MM.1S (cell line): ENCODE data around the gene TMEM141.

Source experiments
- DNase-seq: peaks from one replicate; pipeline ENCODE4 v3.0.0-alpha.2; 2015
- H2AFZ ChIP-seq: fragments of 300-600 bp; sonication (generic); 2 replicates; pipeline ENCODE4 v1.6.0; 2016; ENCODE audit warnings: antibody characterized with exemption, low read length
- H3F3A ChIP-seq: fragments of 300-600 bp; sonication (generic); 2 replicates; pipeline ENCODE4 v1.6.1; 2016; ENCODE audit warnings: mild to moderate bottlenecking, antibody characterized with exemption, low read length, moderate library complexity, mixed read lengths; ENCODE audit not compliant: insufficient read depth
- H3K27ac ChIP-seq: fragments of 300-600 bp; sonication (generic); 2 replicates; pipeline ENCODE4 v1.5.1; 2016; ENCODE audit warnings: mild to moderate bottlenecking, low read length
- H3K27me3 ChIP-seq: fragments of 300-600 bp; sonication (generic); replicated peaks from 2 replicates; pipeline ENCODE4 v1.6.0; 2016; ENCODE audit warnings: low read length; ENCODE audit not compliant: insufficient read depth
- H3K36me3 ChIP-seq: fragments of 300-600 bp; sonication (generic); replicated peaks from 2 replicates; pipeline ENCODE4 v1.6.1; 2016; ENCODE audit warnings: mild to moderate bottlenecking, low read length, mixed read lengths; ENCODE audit not compliant: insufficient read depth
- H3K4me1 ChIP-seq: fragments of 300-600 bp; sonication (generic); 2 replicates; pipeline ENCODE4 v1.6.1; 2016; ENCODE audit warnings: low read length, mixed read lengths
- H3K4me2 ChIP-seq: fragments of 300-600 bp; sonication (generic); 2 replicates; pipeline ENCODE4 v1.6.0; 2016; ENCODE audit warnings: low read depth, low read length
- H3K4me3 ChIP-seq: fragments of 300-600 bp; sonication (generic); 2 replicates; pipeline ENCODE4 v1.5.1; 2016; ENCODE audit warnings: low read length, mixed read lengths
- H3K79me2 ChIP-seq: fragments of 300-600 bp; sonication (generic); 2 replicates; pipeline ENCODE4 v1.6.1; 2016; ENCODE audit warnings: mixed run types, low read length, mixed read lengths
- H3K9ac ChIP-seq: fragments of 300-600 bp; sonication (generic); 2 replicates; pipeline ENCODE4 v1.6.1; 2016; ENCODE audit warnings: low read length, mixed read lengths
- H3K9me2 ChIP-seq: fragments of 300-600 bp; sonication (generic); replicated peaks from 2 replicates; pipeline ENCODE4 v1.6.1; 2016; ENCODE audit warnings: mild to moderate bottlenecking, low read length, mixed read lengths; ENCODE audit not compliant: insufficient read depth
- H3K9me3 ChIP-seq: fragments of 300-600 bp; sonication (generic); replicated peaks from 2 replicates; pipeline ENCODE4 v1.6.1; 2016; ENCODE audit warnings: mild to moderate bottlenecking, low read length, mixed read lengths; ENCODE audit not compliant: insufficient read depth
- H4K20me1 ChIP-seq: fragments of 300-600 bp; sonication (generic); 2 replicates; pipeline ENCODE4 v1.6.1; 2016; ENCODE audit warnings: mild to moderate bottlenecking, low read length, moderate library complexity, mixed read lengths; ENCODE audit not compliant: insufficient read depth
- CTCF ChIP-seq: fragments of 300-600 bp; sonication (generic); IDR thresholded peaks from 2 replicates; pipeline ENCODE4 v1.5.1; 2016; ENCODE audit warnings: antibody characterized with exemption, low read length, mixed read lengths
- EZH2 ChIP-seq: fragments of 300-600 bp; sonication (generic); optimal IDR thresholded peaks from 2 replicates; pipeline ENCODE3; 2017; ENCODE audit warnings: low read depth, mild to moderate bottlenecking, antibody characterized with exemption, low read length, mixed read lengths
- EZH2phosphoT487 ChIP-seq: fragments of 300-600 bp; sonication (generic); IDR thresholded peaks from 2 replicates; pipeline ENCODE4 v1.6.1; 2018; ENCODE audit warnings: antibody characterized with exemption, low read length

The TMEM141 gene

GRCh38 chr9:136790640-136791515 is at the start of gene TMEM141:
TMEM141 (plus strand) TSS chr9:136791344; CDS start chr9:136791371, 27 bp downstream.
- peaks cover 17% of the 10 kb centered on the region for H3K4me1 ChIP-seq
- peak within 1 kb of the TSS; percentile 94 for H3K4me3 ChIP-seq
- H3F3A ChIP-seq, result peaks cover 6% of the 10 kb centered on the region; the same call in 1 of the 2 replicates
- no peaks in the 10 kb centered on the region for H3K36me3 ChIP-seq
- TF ChIP-seq EZH2, result no peak
- TF ChIP-seq CTCF, result no peak
- no peak for TF ChIP-seq EZH2phosphoT487
- H3K4me2 ChIP-seq, result peak within 1 kb of the TSS; percentile 80
- peaks cover 18% of the 10 kb centered on the region for H3K79me2 ChIP-seq
- H2AFZ ChIP-seq, result peak within 1 kb of the TSS; percentile 71
- peaks cover 15% of the 10 kb centered on the region for H3K27me3 ChIP-seq
- no peaks in the 10 kb centered on the region for H3K9me3 ChIP-seq
- DNase-seq, result peak; percentile 99
- H4K20me1 ChIP-seq, result no peaks in the 10 kb centered on the region
- H3K9me2 ChIP-seq, result no peaks in the 10 kb centered on the region
- H3K9ac ChIP-seq, result peak within 1 kb of the TSS; percentile 100
- H3K27ac ChIP-seq, result peak within 1 kb of the TSS; percentile 98

- no peaks in the 10 kb centered on the region for H3K79me2 ChIP-seq
- H3K27me3 ChIP-seq, result peaks cover 92% of the 10 kb centered on the region
- H3K36me3 ChIP-seq, result no peaks in the 10 kb centered on the region
- no peak overlapping the region for H2AFZ ChIP-seq
- TF ChIP-seq CTCF (no peak), EZH2phosphoT487 (no peak), EZH2 (peak; percentile 4)
- H3K4me2 ChIP-seq, result no peak overlapping the region
- no peaks in the 10 kb centered on the region for H4K20me1 ChIP-seq
- H3K4me3 ChIP-seq, result no peak overlapping the region
- H3K9me2 ChIP-seq, result no peaks in the 10 kb centered on the region
- H3K4me1 ChIP-seq, result no peaks in the 10 kb centered on the region
- H3K9me3 ChIP-seq, result no peaks in the 10 kb centered on the region
- no peaks in the 10 kb centered on the region for H3F3A ChIP-seq
- no peak for DNase-seq
- no peak overlapping the region for H3K27ac ChIP-seq
- H3K9ac ChIP-seq, result no peak overlapping the region
Observed at GRCh38 chr9:136741883-136742571, 49.1 kb upstream of the TMEM141 start.

- Histone ChIP-seq H3K9me3 (no peaks in the 10 kb centered on the region), H3F3A (no peaks in the 10 kb centered on the region), H2AFZ (no peak within 1 kb of the TSS), H3K4me2 (no peak within 1 kb of the TSS), H3K4me1 (no peaks in the 10 kb centered on the region), H3K27ac (no peak within 1 kb of the TSS), H3K79me2 (no peaks in the 10 kb centered on the region), H4K20me1 (no peaks in the 10 kb centered on the region), H3K4me3 (no peak within 1 kb of the TSS), H3K9me2 (no peaks in the 10 kb centered on the region), H3K36me3 (no peaks in the 10 kb centered on the region), H3K9ac (no peak within 1 kb of the TSS), H3K27me3 (peaks cover 97% of the 10 kb centered on the region)
- DNase-seq, result no peak
- TF ChIP-seq CTCF (no peak), EZH2phosphoT487 (no peak)
Observed at GRCh38 chr9:136742591-136743391, 48.4 kb upstream of the TMEM141 start, which contains the start of gene LCN10. LCN10 (minus strand) TSS chr9:136742940; CDS start chr9:136742903, 37 bp downstream.
